OCI-LY7 (cell line): Measurements from ENCODE around the gene NAMPT. TPM values are rescaled to one million over a fixed set of nuclear protein-coding genes. Genes with fewer than 3 reads are reported as not detected.

Source experiments
- BruUV-seq: library from RNA; stranded (reverse); fragments of 400-500 nt; replicated peaks from 2 replicates; lab custom pipeline; 2021; lab: Mats Ljungman, UMichigan
- CTCF ChIA-PET: fragments of 300-600 bp; sonication (Branson Sonifier 250); formaldehyde crosslinking; loops from one replicate; lab custom pipeline; 2022; ENCODE audit warnings: antibody characterized with exemption; ENCODE audit not compliant: unreplicated experiment; lab: Charles Lee
- POLR2A ChIA-PET: fragments of 300-600 bp; sonication (Branson Sonifier 250); formaldehyde crosslinking; loops from one replicate; lab custom pipeline; 2022; ENCODE audit warnings: antibody characterized with exemption; lab: Charles Lee
- DNase-seq: peaks from one replicate; pipeline ENCODE4 v3.0.0-alpha.2; 2015; ENCODE audit warnings: low spot score
- H2AFZ ChIP-seq: fragments of 200-600 bp; sonication (generic), shearing (Covaris generic); 2 replicates; pipeline ENCODE4 v1.6.1; 2014; ENCODE audit warnings: mild to moderate bottlenecking, antibody characterized with exemption, low read length, moderate library complexity
- H3K27ac ChIP-seq: fragments of 200-600 bp; sonication (generic); 2 replicates; pipeline ENCODE4 v1.5.1; 2014; ENCODE audit warnings: mixed run types, low read depth, mild to moderate bottlenecking, moderate library complexity, low read length, inconsistent platforms; ENCODE audit not compliant: poor library complexity, severe bottlenecking
- H3K36me3 ChIP-seq: fragments of 200-600 bp; sonication (generic); 2 replicates; pipeline ENCODE4 v1.6.1; 2014; ENCODE audit warnings: mild to moderate bottlenecking, antibody characterized with exemption, low read length, moderate library complexity, mixed read lengths; ENCODE audit not compliant: insufficient read depth
- H3K4me1 ChIP-seq: fragments of 200-600 bp; sonication (generic); 2 replicates; pipeline ENCODE4 v1.5.1; 2014; ENCODE audit warnings: mild to moderate bottlenecking, low read length; ENCODE audit not compliant: insufficient read depth, poor library complexity, severe bottlenecking
- H3K4me2 ChIP-seq: fragments of 200-600 bp; sonication (generic); 2 replicates; pipeline ENCODE4 v1.6.1; 2014; ENCODE audit warnings: mild to moderate bottlenecking, low read length
- H3K4me3 ChIP-seq: fragments of 200-600 bp; sonication (generic); 2 replicates; pipeline ENCODE4 v1.5.1; 2014; ENCODE audit warnings: mild to moderate bottlenecking, low read depth, low read length; ENCODE audit not compliant: poor library complexity, severe bottlenecking
- H3K79me2 ChIP-seq: fragments of 200-600 bp; sonication (generic); 2 replicates; pipeline ENCODE4 v1.6.1; 2016; ENCODE audit warnings: low read depth, mild to moderate bottlenecking, low read length, moderate library complexity, mixed read lengths; ENCODE audit not compliant: insufficient read depth
- H3K9me2 ChIP-seq: fragments of 200-600 bp; sonication (generic); 2 replicates; pipeline ENCODE4 v1.6.1; 2016; ENCODE audit warnings: mild to moderate bottlenecking, low read length, mixed read lengths; ENCODE audit not compliant: insufficient read depth
- H3K9me3 ChIP-seq: fragments of 200-600 bp; sonication (generic); 2 replicates; pipeline ENCODE4 v1.6.1; 2014; ENCODE audit warnings: mild to moderate bottlenecking, mixed run types, low read length, mixed read lengths
- H4K20me1 ChIP-seq: fragments of 200-600 bp; sonication (generic); 2 replicates; pipeline ENCODE4 v1.6.1; 2014; ENCODE audit warnings: mild to moderate bottlenecking, antibody characterized with exemption, low read length, moderate library complexity, mixed read lengths; ENCODE audit not compliant: insufficient read depth
- CTCF ChIP-seq: fragments of 200-600 bp; sonication (generic); conservative IDR thresholded peaks from 2 replicates; pipeline ENCODE4 v1.5.1; 2014; ENCODE audit warnings: mild to moderate bottlenecking, antibody characterized with exemption, low read length, moderate library complexity, mixed read lengths
- EZH2phosphoT487 ChIP-seq: fragments of 200-600 bp; sonication (generic); IDR thresholded peaks from 2 replicates; pipeline ENCODE4 v1.6.1; 2018; ENCODE audit warnings: low read depth, borderline replicate concordance, mild to moderate bottlenecking, mixed run types, antibody characterized with exemption, low read length, moderate library complexity, mixed read lengths
- intact Hi-C: fragments of 100-400 bp; cut with micrococcal nuclease; formaldehyde crosslinking; loops from one replicate; pipeline ENCODE4 v1.10.0; 2022; ENCODE audit not compliant: unreplicated experiment
- total RNA-seq, 2 experiments: library from RNA; depleted of rRNA in 1 of 2; stranded (reverse); fragments of >200 nt in 1 of 2; shearing (Covaris generic) in 1 of 2; gene quantifications; 2 replicates each; pipeline ENCODE4 v1.2.3, GENCODE V29; 2014 to 2022

NAMPT gene
- total RNA-seq, 2 experiments from 2014 or later = 20.7 to 82.2 TPM

- CTCF ChIA-PET = no interaction called here
- no peak for TF ChIP-seq CTCF
- no peak for TF ChIP-seq EZH2phosphoT487
These were observed 50.4 kb downstream of the NAMPT start for GRCh38 chr7:106234425-106234824.

GRCh38 chr7:106231856-106232490 lies 52.8 kb downstream of the NAMPT start:
- Histone ChIP-seq H2AFZ (no peak overlapping the region), H4K20me1 (no peaks in the 10 kb centered on the region), H3K9me3 (no peaks in the 10 kb centered on the region), H3K36me3 (no peaks in the 10 kb centered on the region), H3K9me2 (no peaks in the 10 kb centered on the region), H3K4me3 (no peak overlapping the region), H3K79me2 (no peaks in the 10 kb centered on the region), H3K27ac (no peak overlapping the region), H3K4me1 (no peaks in the 10 kb centered on the region), H3K4me2 (no peak overlapping the region)
- POLR2A ChIA-PET = interaction anchor here (1.5 kb wide), 1 partner anchor 14 kb away, joined by 5 read pairs; no protein-coding TSS in a partner anchor
- no TSS peak for BruUV-seq
- TF ChIP-seq EZH2phosphoT487 (no peak), CTCF (no peak)
- intact Hi-C loops = no loop called here
- no peak for DNase-seq
- CTCF ChIA-PET = no interaction called here

More at GRCh38 chr7:106234425-106234824, 50.4 kb downstream of the NAMPT start:
- Histone ChIP-seq H3K79me2 (no peaks in the 10 kb centered on the region), H4K20me1 (no peaks in the 10 kb centered on the region), H2AFZ (no peak overlapping the region), H3K4me1 (no peaks in the 10 kb centered on the region), H3K9me3 (no peaks in the 10 kb centered on the region), H3K27ac (no peak overlapping the region), H3K36me3 (no peaks in the 10 kb centered on the region), H3K9me2 (no peaks in the 10 kb centered on the region), H3K4me3 (no peak overlapping the region), H3K4me2 (no peak overlapping the region)
- POLR2A ChIA-PET = no interaction called here
- BruUV-seq = no TSS peak
- intact Hi-C loops = no loop called here
- no peak for DNase-seq

- POLR2A ChIA-PET = interaction anchor here (0.9 kb wide), 1 partner anchor 49 kb away, joined by 3 read pairs; no protein-coding TSS in a partner anchor
- intact Hi-C loops = no loop called here
- CTCF ChIA-PET = no interaction called here
These were observed 58.9 kb downstream of the NAMPT start for GRCh38 chr7:106225856-106226255.

More at GRCh38 chr7:106225856-106226255, 58.9 kb downstream of the NAMPT start:
- no peaks in the 10 kb centered on the region for H3K9me2 ChIP-seq
- no peak overlapping the region for H3K4me2 ChIP-seq
- no peaks in the 10 kb centered on the region for H3K9me3 ChIP-seq
- H2AFZ ChIP-seq = no peak overlapping the region
- DNase-seq = no peak
- no peaks in the 10 kb centered on the region for H3K36me3 ChIP-seq
- no peak overlapping the region for H3K4me3 ChIP-seq
- no peak overlapping the region for H3K27ac ChIP-seq
- TF ChIP-seq EZH2phosphoT487 (no peak), CTCF (no peak)
- no peaks in the 10 kb centered on the region for H3K4me1 ChIP-seq
- no peaks in the 10 kb centered on the region for H3K79me2 ChIP-seq
- no peaks in the 10 kb centered on the region for H4K20me1 ChIP-seq
- no TSS peak for BruUV-seq
